HG03354 (cell line): ENCODE measurements around the gene STAT4.

Experiments
- ATAC-seq: cut with Tn5 transposase; IDR thresholded peaks from one replicate; pipeline ENCODE4 v1.9.1; 2021; ENCODE audit warnings: mild to moderate bottlenecking; ENCODE audit not compliant: unreplicated experiment, poor library complexity, severe bottlenecking

The STAT4 gene

GRCh38 chr2:190981333-190981732, 169.5 kb downstream of the STAT4 start:
- no peak for ATAC-seq

- ATAC-seq: no peak
Measured at GRCh38 chr2:190980630-190981209, 170.1 kb downstream of the STAT4 start.

GRCh38 chr2:190979906-190980629, 170.7 kb downstream of the STAT4 start:
- no peak for ATAC-seq
